PC-9 (cell line): Measurements from ENCODE around the gene SHF. TPM values are rescaled to one million over a fixed set of nuclear protein-coding genes. Genes with fewer than 3 reads are reported as not detected.

ENCODE experiments used
- BruUV-seq: library from RNA; stranded (reverse); fragments of 400-500 nt; replicated peaks from 2 replicates; lab custom pipeline; 2021; lab: Mats Ljungman, UMichigan
- CTCF ChIA-PET: fragments of 300-600 bp; sonication (Branson Sonifier 250); formaldehyde crosslinking; loops from one replicate; lab custom pipeline; 2022; ENCODE audit warnings: antibody characterized with exemption; lab: Charles Lee
- POLR2A ChIA-PET: fragments of 300-600 bp; sonication (Branson Sonifier 250); formaldehyde crosslinking; loops from one replicate; lab custom pipeline; 2022; ENCODE audit warnings: antibody characterized with exemption; ENCODE audit not compliant: unreplicated experiment; lab: Charles Lee
- DNase-seq, 2 experiments: peaks; one replicate each; pipeline versions ENCODE4 v3.0.0 to v3.0.0-alpha.2; 2015 to 2022; ENCODE audit warnings: mixed read lengths in 1 of 2
- H2AFZ ChIP-seq: fragments of 200-600 bp; sonication (generic); 2 replicates; pipeline ENCODE4 v1.8.1; 2017; ENCODE audit warnings: antibody characterized with exemption
- H3F3A ChIP-seq: fragments of 200-600 bp; sonication (generic); 2 replicates; pipeline ENCODE4 v1.8.1; 2017; ENCODE audit warnings: antibody characterized with exemption, mild to moderate bottlenecking, low read depth; ENCODE audit not compliant: insufficient read depth
- H3K27ac ChIP-seq: fragments of 200-600 bp; sonication (generic); 2 replicates; pipeline ENCODE4 v1.6.1; 2016; ENCODE audit warnings: mixed run types
- H3K27me3 ChIP-seq: fragments of 200-600 bp; sonication (generic); 2 replicates; pipeline ENCODE4 v1.6.1; 2016; ENCODE audit warnings: low read depth, mixed run types; ENCODE audit not compliant: insufficient read depth
- H3K36me3 ChIP-seq: fragments of 200-600 bp; sonication (generic); 2 replicates; pipeline ENCODE4 v1.6.1; 2016; ENCODE audit warnings: low read depth, mixed run types
- H3K4me1 ChIP-seq: fragments of 200-600 bp; sonication (generic); replicated peaks from 2 replicates; pipeline ENCODE4 v1.6.1; 2016; ENCODE audit warnings: mixed run types; ENCODE audit not compliant: insufficient read depth
- H3K4me2 ChIP-seq: fragments of 200-600 bp; sonication (generic); 2 replicates; pipeline ENCODE4 v1.6.1; 2017; ENCODE audit warnings: mixed run types
- H3K4me3 ChIP-seq: fragments of 200-600 bp; sonication (generic); 2 replicates; pipeline ENCODE4 v1.6.1; 2016; ENCODE audit warnings: mixed run types
- H3K79me2 ChIP-seq: fragments of 200-600 bp; sonication (generic); 2 replicates; pipeline ENCODE4 v1.6.1; 2017; ENCODE audit warnings: low read depth, mixed run types
- H3K9me2 ChIP-seq: fragments of 200-600 bp; sonication (generic); 2 replicates; pipeline ENCODE4 v1.8.1; 2017; ENCODE audit warnings: mild to moderate bottlenecking; ENCODE audit not compliant: insufficient read depth
- H3K9me3 ChIP-seq: fragments of 200-600 bp; sonication (generic); 2 replicates; pipeline ENCODE4 v1.8.1; 2016; ENCODE audit warnings: low read depth; ENCODE audit not compliant: insufficient read depth
- H4K20me1 ChIP-seq: fragments of 200-600 bp; sonication (generic); 2 replicates; pipeline ENCODE4 v1.8.1; 2017; ENCODE audit not compliant: insufficient read depth
- EZH2 ChIP-seq: fragments of 200-600 bp; sonication (generic); IDR thresholded peaks from 2 replicates; pipeline ENCODE4 v1.8.0; 2017; ENCODE audit warnings: antibody characterized with exemption, low read depth
- intact Hi-C: fragments of 100-400 bp; cut with micrococcal nuclease; formaldehyde crosslinking; loops from one replicate; pipeline ENCODE4 v1.10.0; 2022; ENCODE audit not compliant: unreplicated experiment
- total RNA-seq: library from RNA; stranded (reverse); gene quantifications from 2 replicates; pipeline ENCODE4 v1.2.3, GENCODE V29; 2021
- TF ChIP-seq, protein P1 (sequence below): fragments of 200-600 bp; sonication (generic); conservative IDR thresholded peaks from 2 replicates; pipeline ENCODE4 v1.6.1; 2017; ENCODE audit warnings: mixed run types, antibody characterized with exemption, mild to moderate bottlenecking, moderate library complexity

Gene SHF
- total RNA-seq, 1 experiment from 2014 or later: 6.1 TPM

DNA sequence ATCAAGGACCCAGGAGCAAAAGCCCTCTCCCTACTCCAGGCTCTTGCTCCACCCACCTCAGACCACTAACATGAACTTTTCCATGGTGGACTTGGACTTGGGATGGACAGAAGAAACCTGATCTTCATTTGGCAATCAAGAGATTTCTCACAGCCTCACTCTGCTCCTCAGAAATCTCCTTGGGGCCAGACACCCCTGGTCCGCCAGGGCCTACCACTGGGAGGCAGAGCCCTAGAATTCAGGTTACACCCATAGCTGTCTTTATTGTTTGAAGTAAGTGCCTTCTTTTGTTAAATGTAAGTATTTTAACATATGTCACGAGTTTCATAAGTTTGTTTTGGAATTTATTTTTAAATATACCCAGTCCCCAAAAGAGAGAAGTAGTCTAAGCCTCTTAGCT is 13.2 kb downstream of the SHF start:
- Histone ChIP-seq H3F3A (no peaks in the 10 kb centered on the region), H3K4me1 (no peaks in the 10 kb centered on the region), H3K9me2 (no peaks in the 10 kb centered on the region), H3K36me3 (no peaks in the 10 kb centered on the region), H3K27me3 (no peaks in the 10 kb centered on the region), H3K4me2 (no peak overlapping the region), H3K27ac (no peak overlapping the region), H3K79me2 (no peaks in the 10 kb centered on the region), H3K4me3 (no peak overlapping the region), H3K9me3 (no peaks in the 10 kb centered on the region), H2AFZ (no peak overlapping the region), H4K20me1 (no peaks in the 10 kb centered on the region)
- no TSS peak for BruUV-seq
- ChIA-PET CTCF (interaction anchor here (0.6 kb wide), 1 partner anchor 118 kb away, joined by 3 read pairs; no protein-coding TSS in a partner anchor), POLR2A (no interaction called here)
- no peak for TF ChIP-seq EZH2
- TF ChIP-seq, protein P1, sequence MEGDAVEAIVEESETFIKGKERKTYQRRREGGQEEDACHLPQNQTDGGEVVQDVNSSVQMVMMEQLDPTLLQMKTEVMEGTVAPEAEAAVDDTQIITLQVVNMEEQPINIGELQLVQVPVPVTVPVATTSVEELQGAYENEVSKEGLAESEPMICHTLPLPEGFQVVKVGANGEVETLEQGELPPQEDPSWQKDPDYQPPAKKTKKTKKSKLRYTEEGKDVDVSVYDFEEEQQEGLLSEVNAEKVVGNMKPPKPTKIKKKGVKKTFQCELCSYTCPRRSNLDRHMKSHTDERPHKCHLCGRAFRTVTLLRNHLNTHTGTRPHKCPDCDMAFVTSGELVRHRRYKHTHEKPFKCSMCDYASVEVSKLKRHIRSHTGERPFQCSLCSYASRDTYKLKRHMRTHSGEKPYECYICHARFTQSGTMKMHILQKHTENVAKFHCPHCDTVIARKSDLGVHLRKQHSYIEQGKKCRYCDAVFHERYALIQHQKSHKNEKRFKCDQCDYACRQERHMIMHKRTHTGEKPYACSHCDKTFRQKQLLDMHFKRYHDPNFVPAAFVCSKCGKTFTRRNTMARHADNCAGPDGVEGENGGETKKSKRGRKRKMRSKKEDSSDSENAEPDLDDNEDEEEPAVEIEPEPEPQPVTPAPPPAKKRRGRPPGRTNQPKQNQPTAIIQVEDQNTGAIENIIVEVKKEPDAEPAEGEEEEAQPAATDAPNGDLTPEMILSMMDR: no peak
- DNase-seq: no peak
- intact Hi-C loops: no loop called here

DNA sequence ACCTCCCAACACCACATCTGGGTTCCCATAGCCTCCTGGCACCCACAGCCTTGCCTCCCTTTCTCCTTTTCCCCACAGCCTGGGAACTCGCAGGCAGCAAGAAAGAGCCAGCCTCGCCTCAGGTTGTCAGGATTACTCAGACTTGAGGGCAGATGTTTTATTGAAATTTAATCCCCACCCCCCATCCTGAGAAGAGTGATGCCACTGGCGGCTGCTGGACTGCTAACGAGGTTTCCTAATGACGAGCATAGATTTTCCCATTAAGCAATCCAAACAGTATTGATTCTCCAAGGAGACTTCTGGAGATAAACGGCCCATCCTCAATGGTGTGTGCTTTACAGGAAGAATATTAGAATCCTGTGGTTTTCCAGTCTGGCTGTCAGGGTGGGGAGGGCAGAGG is 13.7 kb downstream of the SHF start:
- no peaks in the 10 kb centered on the region for H3F3A ChIP-seq
- no peak overlapping the region for H3K4me3 ChIP-seq
- intact Hi-C loops: no loop called here
- no peak overlapping the region for H3K4me2 ChIP-seq
- no peaks in the 10 kb centered on the region for H3K9me3 ChIP-seq
- no peak overlapping the region for H3K27ac ChIP-seq
- no peak for DNase-seq
- H3K9me2 ChIP-seq: no peaks in the 10 kb centered on the region
- no peak for TF ChIP-seq EZH2
- TF ChIP-seq, protein P1: no peak
- H4K20me1 ChIP-seq: no peaks in the 10 kb centered on the region
- BruUV-seq: no TSS peak
- no peak overlapping the region for H2AFZ ChIP-seq
- POLR2A ChIA-PET: no interaction called here
- CTCF ChIA-PET: no interaction called here
- H3K27me3 ChIP-seq: no peaks in the 10 kb centered on the region
- no peaks in the 10 kb centered on the region for H3K79me2 ChIP-seq
- no peaks in the 10 kb centered on the region for H3K4me1 ChIP-seq
- no peaks in the 10 kb centered on the region for H3K36me3 ChIP-seq

DNA sequence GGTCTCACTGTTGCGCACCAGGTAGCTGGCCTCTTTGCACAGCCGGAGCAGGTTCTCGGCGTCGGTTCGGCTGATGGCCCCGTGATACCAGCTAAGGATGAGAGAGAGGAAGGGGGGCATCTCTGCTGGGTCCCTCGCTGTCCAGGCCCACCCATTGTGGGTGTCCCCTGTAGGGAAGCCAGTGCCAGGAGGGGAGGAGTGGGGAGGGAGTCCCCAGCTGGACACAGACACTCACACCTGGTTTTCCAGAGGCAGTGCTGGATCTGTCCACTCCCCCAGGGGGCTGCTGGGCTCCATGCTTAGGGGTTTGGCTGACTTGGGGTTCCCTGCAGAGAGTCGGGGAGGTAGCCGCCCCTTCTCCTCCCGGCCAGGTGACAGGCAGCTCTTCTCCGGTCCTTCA is 15.9 kb downstream of the SHF start:
- Histone ChIP-seq H3K27me3 (no peaks in the 10 kb centered on the region), H3K4me1 (no peaks in the 10 kb centered on the region), H2AFZ (no peak overlapping the region), H3K36me3 (no peaks in the 10 kb centered on the region), H3K4me3 (no peak overlapping the region), H3K4me2 (no peak overlapping the region), H3K9me2 (no peaks in the 10 kb centered on the region), H3K9me3 (no peaks in the 10 kb centered on the region), H3F3A (no peaks in the 10 kb centered on the region), H3K27ac (no peak overlapping the region), H4K20me1 (no peaks in the 10 kb centered on the region), H3K79me2 (no peaks in the 10 kb centered on the region)
- no TSS peak for BruUV-seq
- DNase-seq: no peak
- TF ChIP-seq EZH2: no peak
- TF ChIP-seq, protein P1: no peak
- ChIA-PET CTCF (no interaction called here), POLR2A (interaction anchor here (0.5 kb wide), 1 partner anchor 875 kb away, joined by 22 read pairs; no protein-coding TSS in a partner anchor)
- intact Hi-C loops: no loop called here
